Right ventricle myocardium inferior (tissue), 1 donor: ENCODE data around the gene AP2A2. TPM values are rescaled to one million over a fixed set of nuclear protein-coding genes. Genes with fewer than 3 reads are reported as not detected.

Source experiments
- ATAC-seq: fragments of 200-7000 bp; cut with Tn5 transposase; one replicate; pipeline ENCODE4 v1.9.1; 2020; ENCODE audit warnings: mild to moderate bottlenecking, moderate library complexity
- DNase-seq: peaks from one replicate; pipeline ENCODE4 v3.0.0; 2021; ENCODE audit errors: missing footprints
- intact Hi-C: fragments of 100-400 bp; cut with DNase I; formaldehyde crosslinking; loops from one replicate; pipeline ENCODE4 v1.11.0; 2022
- total RNA-seq: library from RNA; stranded (reverse); fragmentation: NEBNext Ultra II Directional; extraction: Animal tissue kit (Norgen Biotek cat#: 25700); gene quantifications from one replicate; pipeline ENCODE4 v1.2.1, GENCODE V29; 2021
- donor health status: DM: no; HTN: yes; CAD: no; lungs with severe emphysema.

AP2A2 gene
- total RNA-seq, 1 donor from 2014 or later: 51.7 TPM

GRCh38 chr11:1000357-1001278 is 74.9 kb downstream of the AP2A2 start:
- ATAC-seq (no peak), DNase-seq (no peak)
- intact Hi-C loops: no loop called here

GRCh38 chr11:1001617-1002405 is 76.1 kb downstream of the AP2A2 start:
- DNase-seq (no peak), ATAC-seq (no peak)
- intact Hi-C loops: no loop called here

- ATAC-seq (no peak), DNase-seq (no peak)
- intact Hi-C loops: no loop called here
Observed at GRCh38 chr11:1002406-1002984, 76.8 kb downstream of the AP2A2 start.

- intact Hi-C loops: no loop called here
- DNase-seq (no peak), ATAC-seq (no peak)
Observed at GRCh38 chr11:1003159-1003558, 77.5 kb downstream of the AP2A2 start.

- DNase-seq: no peak
- intact Hi-C loops: no loop called here
- ATAC-seq: no peak
Observed at GRCh38 chr11:1005928-1006327, 80.3 kb downstream of the AP2A2 start.

- no peak for DNase-seq
- ATAC-seq: peak; percentile 35
Observed at GRCh38 chr11:1006762-1007161, 81.1 kb downstream of the AP2A2 start.

GRCh38 chr11:1007279-1007678 is 81.6 kb downstream of the AP2A2 start:
- intact Hi-C loops: no loop called here
- DNase-seq: no peak
- no peak for ATAC-seq

More at GRCh38 chr11:1006762-1007161, 81.1 kb downstream of the AP2A2 start:
- intact Hi-C loops: no loop called here

GRCh38 chr11:1008001-1008802 is 82.5 kb downstream of the AP2A2 start:
- intact Hi-C loops: no loop called here
- ATAC-seq: no peak
- DNase-seq: no peak

GRCh38 chr11:1008803-1009145 is 83.1 kb downstream of the AP2A2 start:
- no peak for DNase-seq
- intact Hi-C loops: no loop called here
- ATAC-seq: no peak

GRCh38 chr11:1009371-1009770 is 83.7 kb downstream of the AP2A2 start:
- ATAC-seq: no peak
- intact Hi-C loops: no loop called here

GRCh38 chr11:1009991-1010390 is 84.3 kb downstream of the AP2A2 start:
- intact Hi-C loops: no loop called here
- DNase-seq: no peak
- no peak for ATAC-seq

More at GRCh38 chr11:1009371-1009770, 83.7 kb downstream of the AP2A2 start:
- DNase-seq: no peak

GRCh38 chr11:1010551-1011319 is 85.1 kb downstream of the AP2A2 start:
- ATAC-seq (no peak), DNase-seq (no peak)
- intact Hi-C loops: no loop called here

GRCh38 chr11:1011320-1011698 is 85.6 kb downstream of the AP2A2 start:
- DNase-seq (no peak), ATAC-seq (no peak)
- intact Hi-C loops: no loop called here

GRCh38 chr11:1012291-1012690 is 86.6 kb downstream of the AP2A2 start:
- DNase-seq (no peak), ATAC-seq (no peak)
- intact Hi-C loops: no loop called here

GRCh38 chr11:1012740-1013630 is 87.3 kb downstream of the AP2A2 start:
- ATAC-seq (no peak), DNase-seq (no peak)
- intact Hi-C loops: no loop called here

- ATAC-seq (no peak), DNase-seq (no peak)
- intact Hi-C loops: no loop called here
Observed at GRCh38 chr11:1013631-1013935, 87.9 kb downstream of the AP2A2 start.

GRCh38 chr11:1014276-1014675 is 88.6 kb downstream of the AP2A2 start:
- DNase-seq (no peak), ATAC-seq (no peak)
- intact Hi-C loops: no loop called here
